ENCODE data around the gene SERTM1. TPM values are rescaled to one million over a fixed set of nuclear protein-coding genes. Genes with fewer than 3 reads are reported as not detected.

Gene SERTM1
- total and polyA plus RNA-seq, 10 donors = not detected

DNA sequence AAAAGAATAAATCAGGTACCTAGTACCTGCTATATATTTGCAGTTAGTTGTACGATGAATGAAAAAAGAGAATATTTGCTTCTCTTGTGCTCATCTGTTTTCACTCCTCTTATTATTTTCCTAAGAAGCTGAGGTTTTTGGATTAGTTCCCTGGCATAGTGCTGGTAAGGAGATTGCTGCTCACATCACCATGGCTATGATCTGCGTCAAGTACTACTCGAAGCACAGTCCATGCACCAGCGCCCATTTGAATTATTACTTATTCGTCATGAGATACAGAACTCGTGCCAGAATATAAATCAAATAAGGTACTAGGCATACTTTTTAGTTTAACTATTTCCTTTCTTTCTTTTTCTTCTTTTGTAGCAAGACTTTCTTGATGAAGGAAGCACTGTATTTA, 7.1 kb downstream of the SERTM1 start:
- TF ChIP-seq POLR2AphosphoS5 (IDR thresholded peaks at IDR 0.05) = no peak
- TF ChIP-seq, protein P1, sequence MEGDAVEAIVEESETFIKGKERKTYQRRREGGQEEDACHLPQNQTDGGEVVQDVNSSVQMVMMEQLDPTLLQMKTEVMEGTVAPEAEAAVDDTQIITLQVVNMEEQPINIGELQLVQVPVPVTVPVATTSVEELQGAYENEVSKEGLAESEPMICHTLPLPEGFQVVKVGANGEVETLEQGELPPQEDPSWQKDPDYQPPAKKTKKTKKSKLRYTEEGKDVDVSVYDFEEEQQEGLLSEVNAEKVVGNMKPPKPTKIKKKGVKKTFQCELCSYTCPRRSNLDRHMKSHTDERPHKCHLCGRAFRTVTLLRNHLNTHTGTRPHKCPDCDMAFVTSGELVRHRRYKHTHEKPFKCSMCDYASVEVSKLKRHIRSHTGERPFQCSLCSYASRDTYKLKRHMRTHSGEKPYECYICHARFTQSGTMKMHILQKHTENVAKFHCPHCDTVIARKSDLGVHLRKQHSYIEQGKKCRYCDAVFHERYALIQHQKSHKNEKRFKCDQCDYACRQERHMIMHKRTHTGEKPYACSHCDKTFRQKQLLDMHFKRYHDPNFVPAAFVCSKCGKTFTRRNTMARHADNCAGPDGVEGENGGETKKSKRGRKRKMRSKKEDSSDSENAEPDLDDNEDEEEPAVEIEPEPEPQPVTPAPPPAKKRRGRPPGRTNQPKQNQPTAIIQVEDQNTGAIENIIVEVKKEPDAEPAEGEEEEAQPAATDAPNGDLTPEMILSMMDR (IDR thresholded peaks at IDR 0.05 in 8 of 11, conservative IDR thresholded peaks at IDR 0.05 in 3 of 11) = no peak
- TF ChIP-seq POLR2A (IDR thresholded peaks at IDR 0.05) = no peak
- Histone ChIP-seq H3K36me3 (no peaks in the 10 kb centered on the region), H3K9me3 (no peaks in the 10 kb centered on the region), H3K27ac (no peak overlapping the region), H3K27me3 (replicated peaks in 1 of 7) (peaks cover 0 to 34% (median 0%) of the 10 kb centered on the region in 7 donors), H3K4me1 (no peaks in the 10 kb centered on the region), H3K4me3 (no peak overlapping the region)
- 61 to 74% (median 70%) methylated on average over 6 of the region's 6 CpGs for WGBS, 5 donors
- DNase-seq = no peak
- intact Hi-C loops (cut with DNase I; ENCODE audit: low total_unique reads) = no loop called here

DNA sequence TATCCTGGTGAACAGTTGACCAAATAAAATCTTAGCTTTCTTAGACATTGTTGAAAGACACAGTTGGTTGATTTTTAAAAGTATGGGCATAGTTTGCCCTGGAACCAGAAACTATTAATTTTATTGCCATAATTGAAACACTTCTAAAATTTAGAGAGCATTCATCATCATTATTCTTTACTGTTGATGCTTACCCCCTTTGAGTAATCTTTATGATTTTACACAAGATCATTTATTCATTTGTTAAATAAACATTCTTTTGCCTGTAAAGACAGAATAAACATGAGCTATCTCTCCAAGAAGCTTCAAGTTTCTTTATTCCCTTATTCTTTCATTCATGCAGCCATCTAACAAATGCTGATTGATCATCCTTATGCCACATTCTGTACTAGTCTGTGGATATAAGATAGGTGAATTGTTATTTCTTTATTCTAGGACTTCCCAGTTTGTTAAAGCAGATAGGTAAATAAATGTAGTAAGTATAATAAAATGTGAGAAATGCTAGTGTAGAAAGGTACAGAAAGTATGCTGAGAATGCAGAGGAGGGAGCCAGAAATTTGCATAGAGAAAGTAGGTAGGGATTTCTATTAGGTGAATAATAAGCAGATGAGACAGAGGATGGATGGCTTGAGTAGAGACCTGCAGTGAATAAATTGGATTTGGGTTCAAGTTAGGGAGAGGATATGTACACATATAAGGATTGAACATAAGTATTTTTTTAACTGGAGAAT, 8.2 kb downstream of the SERTM1 start:
- H3K4me1 ChIP-seq = no peaks in the 10 kb centered on the region
- TF ChIP-seq POLR2AphosphoS5 (IDR thresholded peaks at IDR 0.05) = no peak
- no peak for TF ChIP-seq POLR2A (IDR thresholded peaks at IDR 0.05)
- TF ChIP-seq, protein P1 (IDR thresholded peaks at IDR 0.05 in 8 of 11, conservative IDR thresholded peaks at IDR 0.05 in 3 of 11) = no peak
- H3K4me3 ChIP-seq = no peak overlapping the region
- peaks cover 0 to 22% (median 0%) of the 10 kb centered on the region in 7 donors for H3K27me3 ChIP-seq (replicated peaks in 1 of 7)
- H3K27ac ChIP-seq = no peak overlapping the region
- DNase-seq = no peak
- H3K36me3 ChIP-seq = no peaks in the 10 kb centered on the region
- intact Hi-C loops (cut with DNase I; ENCODE audit: low total_unique reads) = no loop called here
- no peaks in the 10 kb centered on the region for H3K9me3 ChIP-seq

- H3K9me3 ChIP-seq = no peaks in the 10 kb centered on the region
- TF ChIP-seq, protein P1 (IDR thresholded peaks at IDR 0.05 in 8 of 11, conservative IDR thresholded peaks at IDR 0.05 in 3 of 11) = no peak
- TF ChIP-seq POLR2AphosphoS5 (IDR thresholded peaks at IDR 0.05) (no peak), POLR2A (IDR thresholded peaks at IDR 0.05) (no peak)
- no peaks in the 10 kb centered on the region for H3K36me3 ChIP-seq
- no peak overlapping the region for H3K4me3 ChIP-seq
- 90 to 93% (median 91%) methylated on average over 6 of the region's 6 CpGs for WGBS, 5 donors
- no peaks in the 10 kb centered on the region for H3K4me1 ChIP-seq
- intact Hi-C loops (cut with DNase I; ENCODE audit: low total_unique reads) = no loop called here
- no peak for DNase-seq
- H3K27ac ChIP-seq = no peak overlapping the region
- H3K27me3 ChIP-seq (replicated peaks in 1 of 7) = peaks cover 0 to 13% (median 0%) of the 10 kb centered on the region in 7 donors
Measured at GRCh38 chr13:36683701-36684100, 9.9 kb downstream of the SERTM1 start.

DNA sequence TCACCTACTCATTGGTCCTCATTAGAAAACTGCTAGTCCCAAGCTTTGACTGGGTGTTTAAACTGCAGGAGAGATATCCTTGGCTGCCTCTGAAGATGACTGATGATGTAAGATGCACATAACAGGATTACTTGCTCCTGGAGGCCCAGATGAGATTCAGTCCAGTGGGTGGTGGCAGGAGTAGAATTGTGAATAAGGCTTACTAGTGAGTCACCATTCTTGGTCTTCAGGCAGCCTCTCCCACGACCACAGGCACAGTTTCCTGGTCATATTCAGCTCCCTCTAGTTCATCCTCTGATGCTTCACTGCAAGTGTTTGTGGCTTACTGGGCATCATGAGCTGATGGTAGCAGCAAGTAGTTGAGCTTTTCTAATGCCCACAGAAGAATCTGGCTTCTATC, 12.1 kb downstream of the SERTM1 start:
- no peak overlapping the region for H3K27ac ChIP-seq
- no peaks in the 10 kb centered on the region for H3K36me3 ChIP-seq
- H3K4me3 ChIP-seq = no peak overlapping the region
- peaks cover 0 to 15% (median 0%) of the 10 kb centered on the region in 7 donors for H3K27me3 ChIP-seq (replicated peaks in 1 of 7)
- no peak for TF ChIP-seq POLR2A (IDR thresholded peaks at IDR 0.05)
- TF ChIP-seq POLR2AphosphoS5 (IDR thresholded peaks at IDR 0.05) = no peak
- TF ChIP-seq, protein P1 (IDR thresholded peaks at IDR 0.05 in 8 of 11, conservative IDR thresholded peaks at IDR 0.05 in 3 of 11) = no peak
- DNase-seq = no peak
- intact Hi-C loops (cut with DNase I; ENCODE audit: low total_unique reads) = no loop called here
- WGBS, 5 donors = 38 to 86% (median 54%) methylated on average over 1 of the region's 1 CpG
- no peaks in the 10 kb centered on the region for H3K9me3 ChIP-seq
- H3K4me1 ChIP-seq = no peaks in the 10 kb centered on the region
